ENCODE measurements around the gene COX7A1. TPM values are rescaled to one million over a fixed set of nuclear protein-coding genes. Genes with fewer than 3 reads are reported as not detected.

Gene COX7A1
- total and polyA plus RNA-seq, 4 experiments from 2014 or later = not detected

GRCh38 chr19:36103842-36104552 lies 48.2 kb downstream of the COX7A1 start:
- no peaks in the 10 kb centered on the region for H3K36me3 ChIP-seq (ENCODE audit: insufficient read depth, low read length)
- intact Hi-C loops (cut with micrococcal nuclease) = no loop called here
- H3K36me3 Mint-ChIP-seq = peaks cover 0 to 6% of the 10 kb centered on the region in 2 donors
- no peaks in the 10 kb centered on the region for H3K27me3 Mint-ChIP-seq
- H3K27ac Mint-ChIP-seq = peak overlapping the region in 1 of 7 donors; percentile 53
- no peak overlapping the region for H3K4me3 Mint-ChIP-seq
- no peaks in the 10 kb centered on the region for H3K27me3 ChIP-seq (ENCODE audit: insufficient read depth, low read length)
- no peaks in the 10 kb centered on the region for H3K9me3 ChIP-seq (ENCODE audit: control insufficient read depth in 1 of 2, low read length in 2 of 2)
- no peaks in the 10 kb centered on the region for H3K4me1 ChIP-seq (ENCODE audit: insufficient read depth, low read length)
- H3K27ac ChIP-seq (ENCODE audit: low read depth, low read length) = no peak overlapping the region
- ChIA-PET CTCF (ENCODE audit: partially characterized antibody) (no interaction called here), POLR2A (ENCODE audit: partially characterized antibody) (interaction anchor here (3.3 kb wide), 1 partner anchor 12 kb away, joined by 12 read pairs; the partner anchor contains the start of genes POLR2I and TBCB)
- no peaks in the 10 kb centered on the region for H3K4me1 Mint-ChIP-seq
- H3K4me3 ChIP-seq (ENCODE audit: low read length in 2 of 2) = no peak overlapping the region
- no peak for DNase-seq
- H3K9me3 Mint-ChIP-seq = no peaks in the 10 kb centered on the region

GRCh38 chr19:36103040-36103626 lies 49.1 kb downstream of the COX7A1 start:
- POLR2A ChIA-PET (ENCODE audit: partially characterized antibody) = interaction anchor here (0.7 to 1.3 kb wide), 2 partner anchors 12 to 89 kb away, joined by 3 to 4 read pairs; partner anchors contain the start of genes ALKBH6 and POLR2I

GRCh38 chr19:36101550-36102327 lies 50.5 kb downstream of the COX7A1 start:
- POLR2A ChIA-PET (ENCODE audit: partially characterized antibody) = interaction anchor here (1.3 kb wide), 1 partner anchor 13 kb away, joined by 4 read pairs; the partner anchor contains the start of gene POLR2I
- no peaks in the 10 kb centered on the region for H3K36me3 ChIP-seq (ENCODE audit: insufficient read depth, low read length)
- no peak overlapping the region for H3K27ac ChIP-seq (ENCODE audit: low read depth, low read length)
- Mint-ChIP-seq H3K36me3 (peaks cover 0 to 3% of the 10 kb centered on the region in 2 donors), H3K27me3 (no peaks in the 10 kb centered on the region), H3K9me3 (peaks cover 0 to 1% (median 0%) of the 10 kb centered on the region in 8 donors), H3K4me1 (no peaks in the 10 kb centered on the region), H3K4me3 (no peak overlapping the region), H3K27ac (no peak overlapping the region)
- no peaks in the 10 kb centered on the region for H3K27me3 ChIP-seq (ENCODE audit: insufficient read depth, low read length)
- H3K4me3 ChIP-seq (ENCODE audit: low read length in 2 of 2) = no peak overlapping the region
- CTCF ChIA-PET (ENCODE audit: partially characterized antibody) = no interaction called here
- intact Hi-C loops (cut with micrococcal nuclease) = no loop called here
- no peak for DNase-seq
- H3K9me3 ChIP-seq (ENCODE audit: control insufficient read depth in 1 of 2, low read length in 2 of 2) = no peaks in the 10 kb centered on the region
- H3K4me1 ChIP-seq (ENCODE audit: insufficient read depth, low read length) = no peaks in the 10 kb centered on the region

More at GRCh38 chr19:36103040-36103626, 49.1 kb downstream of the COX7A1 start:
- H3K27ac Mint-ChIP-seq = no peak overlapping the region
- intact Hi-C loops (cut with micrococcal nuclease) = no loop called here
- peaks cover 0 to 3% of the 10 kb centered on the region in 2 donors for H3K36me3 Mint-ChIP-seq
- H3K27me3 Mint-ChIP-seq = no peaks in the 10 kb centered on the region
- H3K36me3 ChIP-seq (ENCODE audit: insufficient read depth, low read length) = no peaks in the 10 kb centered on the region
- no peak overlapping the region for H3K4me3 Mint-ChIP-seq
- no peaks in the 10 kb centered on the region for H3K4me1 Mint-ChIP-seq
- CTCF ChIA-PET (ENCODE audit: partially characterized antibody) = no interaction called here
- no peak for DNase-seq
- no peaks in the 10 kb centered on the region for H3K27me3 ChIP-seq (ENCODE audit: insufficient read depth, low read length)
- H3K4me1 ChIP-seq (ENCODE audit: insufficient read depth, low read length) = no peaks in the 10 kb centered on the region
- no peak overlapping the region for H3K4me3 ChIP-seq (ENCODE audit: low read length in 2 of 2)
- H3K9me3 ChIP-seq (ENCODE audit: control insufficient read depth in 1 of 2, low read length in 2 of 2) = no peaks in the 10 kb centered on the region
- peaks cover 0 to 1% (median 0%) of the 10 kb centered on the region in 8 donors for H3K9me3 Mint-ChIP-seq
- H3K27ac ChIP-seq (ENCODE audit: low read depth, low read length) = no peak overlapping the region

Other genes with a start within 250 kb of the COX7A1 start
- 10 to 100 TPM; 66.2 to 75.2 TPM for gene HCST, start 249.9 kb downstream of the COX7A1 start, total RNA-seq
- gene HCST, start 249.9 kb downstream of the COX7A1 start, polyA plus RNA-seq = 100 to 1,000 TPM; 567 to 684 TPM
- gene TYROBP, start 244.2 kb downstream of the COX7A1 start, total RNA-seq = 10 to 100 TPM; 12.7 to 17.3 TPM
- gene TYROBP, start 244.2 kb downstream of the COX7A1 start, polyA plus RNA-seq = 1 to 10 TPM; 2.3 to 2.5 TPM
- 10 to 100 TPM; 15.7 to 16.3 TPM for gene LRFN3, start 216.1 kb downstream of the COX7A1 start, total RNA-seq
- 1 to 10 TPM in 1 of 2 donors, under 1 TPM in 1; 0.45 to 2.4 TPM for gene LRFN3, start 216.1 kb downstream of the COX7A1 start, polyA plus RNA-seq
- gene SDHAF1, start 157.3 kb downstream of the COX7A1 start, total RNA-seq = 10 to 100 TPM; 25.7 to 25.8 TPM
- 10 to 100 TPM; 21.9 to 41.3 TPM for gene SDHAF1, start 157.3 kb downstream of the COX7A1 start, polyA plus RNA-seq
- gene SYNE4, start 143.6 kb downstream of the COX7A1 start, total RNA-seq = 1 to 10 TPM; 4.8 to 5.0 TPM
- under 1 TPM in 1 of 2 donors, not detected in 1; 0.25 TPM for gene SYNE4, start 143.6 kb downstream of the COX7A1 start, polyA plus RNA-seq
- 10 to 100 TPM; 50.9 to 51.0 TPM for gene ALKBH6, start 138.2 kb downstream of the COX7A1 start, total RNA-seq
- 10 to 100 TPM; 20.8 to 21.0 TPM for gene ALKBH6, start 138.2 kb downstream of the COX7A1 start, polyA plus RNA-seq
- gene CLIP3, start 119.6 kb downstream of the COX7A1 start, total RNA-seq = 1 to 10 TPM; 2.4 TPM
- gene CLIP3, start 119.6 kb downstream of the COX7A1 start, polyA plus RNA-seq = 1 to 10 TPM in 1 of 2 donors, under 1 TPM in 1; 0.37 to 1.5 TPM
- gene THAP8, start 98.2 kb downstream of the COX7A1 start, total RNA-seq = 1 to 10 TPM; 5.1 to 7.0 TPM
- gene THAP8, start 98.2 kb downstream of the COX7A1 start, polyA plus RNA-seq = 1 to 10 TPM; 4.0 to 8.6 TPM
- 1 to 10 TPM; 1.3 to 1.7 TPM for gene WDR62, start 97.5 kb downstream of the COX7A1 start, total RNA-seq
- gene WDR62, start 97.5 kb downstream of the COX7A1 start, polyA plus RNA-seq = under 1 TPM in 1 of 2 donors, not detected in 1; 0.08 TPM
- not detected for gene OVOL3, start 41.3 kb downstream of the COX7A1 start, total RNA-seq
- gene OVOL3, start 41.3 kb downstream of the COX7A1 start, polyA plus RNA-seq = not detected
- gene POLR2I, start 37.6 kb downstream of the COX7A1 start, total RNA-seq = 10 to 100 TPM; 52.4 to 55.0 TPM
- 100 to 1,000 TPM; 146 to 163 TPM for gene POLR2I, start 37.6 kb downstream of the COX7A1 start, polyA plus RNA-seq
- 100 to 1,000 TPM; 148 TPM for gene TBCB, start 37.0 kb downstream of the COX7A1 start, total RNA-seq
- gene TBCB, start 37.0 kb downstream of the COX7A1 start, polyA plus RNA-seq = 100 to 1,000 TPM; 256 to 308 TPM
- gene CAPNS1, start 12.4 kb downstream of the COX7A1 start, total RNA-seq = 100 to 1,000 TPM; 255 to 259 TPM
- gene CAPNS1, start 12.4 kb downstream of the COX7A1 start, polyA plus RNA-seq = 100 to 1,000 TPM; 123 to 184 TPM
- 10 to 100 TPM in 1 of 2 experiments, 1 to 10 TPM in 1; 8.4 to 10.9 TPM for gene ZNF565, start 62.2 kb upstream of the COX7A1 start, total RNA-seq
- 1 to 10 TPM in 1 of 2 donors, under 1 TPM in 1; 0.76 to 6.1 TPM for gene ZNF565, start 62.2 kb upstream of the COX7A1 start, polyA plus RNA-seq
- 10 to 100 TPM; 74.9 to 75.7 TPM for gene ZNF146, start 62.7 kb upstream of the COX7A1 start, total RNA-seq
- gene ZNF146, start 62.7 kb upstream of the COX7A1 start, polyA plus RNA-seq = 10 to 100 TPM; 39.1 to 84.9 TPM
- 10 to 100 TPM; 20.7 to 21.2 TPM for gene ZFP14, start 226.8 kb upstream of the COX7A1 start, total RNA-seq
- 1 to 10 TPM; 2.1 to 7.2 TPM for gene ZFP14, start 226.8 kb upstream of the COX7A1 start, polyA plus RNA-seq

Measured in CD4-positive, alpha-beta memory T cell (primary cell).